NCI-H1436 (cell line): ENCODE measurements around the gene RASGRP2.

Experiments
- DNase-seq: peaks from one replicate; lab custom pipeline; 2025; lab: John Stamatoyannopoulos, UW

The RASGRP2 gene

GRCh38 chr11:64743591-64744543 is at the start of gene RASGRP2:
TSS of gene RASGRP2 (minus strand) at chr11:64744142. CDS start at chr11:64742866, 1,276 bp downstream.
- no peak for DNase-seq

- no peak for DNase-seq
Measured at GRCh38 chr11:64792482-64792881, 48.5 kb upstream of the RASGRP2 start.

GRCh38 chr11:64791781-64792291 is 47.9 kb upstream of the RASGRP2 start:
- DNase-seq = no peak

- no peak for DNase-seq
Measured at GRCh38 chr11:64790205-64791095, 46.5 kb upstream of the RASGRP2 start.

GRCh38 chr11:64789331-64790204 is 45.6 kb upstream of the RASGRP2 start:
- DNase-seq = no peak

GRCh38 chr11:64788321-64789215 is 44.6 kb upstream of the RASGRP2 start:
- DNase-seq = no peak

- no peak for DNase-seq
Measured at GRCh38 chr11:64787526-64788320, 43.8 kb upstream of the RASGRP2 start.

GRCh38 chr11:64786308-64786707 is 42.4 kb upstream of the RASGRP2 start:
- no peak for DNase-seq

- DNase-seq = no peak
Measured at GRCh38 chr11:64784813-64785581, 41.1 kb upstream of the RASGRP2 start.

- peak; percentile 100 for DNase-seq
Measured at GRCh38 chr11:64778473-64779298, 34.7 kb upstream of the RASGRP2 start, which contains the start of gene SF1. TSS of gene SF1 (minus strand) at chr11:64778542. CDS start at chr11:64778392, 150 bp downstream.

GRCh38 chr11:64778223-64778472 is 34.2 kb upstream of the RASGRP2 start:
- no peak for DNase-seq

- DNase-seq = peak; percentile 76
Measured at GRCh38 chr11:64777449-64778222, 33.7 kb upstream of the RASGRP2 start.

- DNase-seq = no peak
Measured at GRCh38 chr11:64776875-64777274, 32.9 kb upstream of the RASGRP2 start.

GRCh38 chr11:64776425-64776824 is 32.5 kb upstream of the RASGRP2 start:
- no peak for DNase-seq

- DNase-seq = no peak
Measured at GRCh38 chr11:64774144-64774543, 30.2 kb upstream of the RASGRP2 start.

- DNase-seq = no peak
Measured at GRCh38 chr11:64772303-64773018, 28.5 kb upstream of the RASGRP2 start.

GRCh38 chr11:64771861-64772260 is 27.9 kb upstream of the RASGRP2 start:
- DNase-seq = no peak
